ENCODE measurements around the gene DENND2A. TPM values are rescaled to one million over a fixed set of nuclear protein-coding genes. Genes with fewer than 3 reads are reported as not detected.

Gene DENND2A
- total and polyA plus RNA-seq, 10 of the 15 experiments (the other 5 are each of a cell fraction or from before 2014, with no cell fraction given) = 0.01 TPM; not detected in 9

DNA sequence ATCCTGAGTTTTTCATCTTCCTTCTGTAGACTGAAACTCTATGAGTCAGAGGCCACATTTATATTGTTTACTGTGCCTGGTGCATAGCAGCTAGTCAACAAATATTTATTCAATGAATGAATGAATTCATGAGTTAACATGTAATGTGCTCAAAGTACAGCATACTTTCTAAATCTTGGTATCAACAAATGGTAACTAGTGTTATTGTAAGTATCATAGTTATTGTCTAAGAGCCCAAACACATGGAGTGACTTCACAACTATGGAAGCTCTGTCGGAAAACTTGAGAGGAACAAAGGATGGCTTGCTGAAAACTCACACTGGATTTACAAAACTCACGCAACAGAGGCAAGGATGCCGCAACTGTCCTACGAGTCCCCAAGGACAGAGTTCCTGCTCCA, 35.9 kb downstream of the DENND2A start:
- no peak for ATAC-seq
- TF ChIP-seq, protein P1, sequence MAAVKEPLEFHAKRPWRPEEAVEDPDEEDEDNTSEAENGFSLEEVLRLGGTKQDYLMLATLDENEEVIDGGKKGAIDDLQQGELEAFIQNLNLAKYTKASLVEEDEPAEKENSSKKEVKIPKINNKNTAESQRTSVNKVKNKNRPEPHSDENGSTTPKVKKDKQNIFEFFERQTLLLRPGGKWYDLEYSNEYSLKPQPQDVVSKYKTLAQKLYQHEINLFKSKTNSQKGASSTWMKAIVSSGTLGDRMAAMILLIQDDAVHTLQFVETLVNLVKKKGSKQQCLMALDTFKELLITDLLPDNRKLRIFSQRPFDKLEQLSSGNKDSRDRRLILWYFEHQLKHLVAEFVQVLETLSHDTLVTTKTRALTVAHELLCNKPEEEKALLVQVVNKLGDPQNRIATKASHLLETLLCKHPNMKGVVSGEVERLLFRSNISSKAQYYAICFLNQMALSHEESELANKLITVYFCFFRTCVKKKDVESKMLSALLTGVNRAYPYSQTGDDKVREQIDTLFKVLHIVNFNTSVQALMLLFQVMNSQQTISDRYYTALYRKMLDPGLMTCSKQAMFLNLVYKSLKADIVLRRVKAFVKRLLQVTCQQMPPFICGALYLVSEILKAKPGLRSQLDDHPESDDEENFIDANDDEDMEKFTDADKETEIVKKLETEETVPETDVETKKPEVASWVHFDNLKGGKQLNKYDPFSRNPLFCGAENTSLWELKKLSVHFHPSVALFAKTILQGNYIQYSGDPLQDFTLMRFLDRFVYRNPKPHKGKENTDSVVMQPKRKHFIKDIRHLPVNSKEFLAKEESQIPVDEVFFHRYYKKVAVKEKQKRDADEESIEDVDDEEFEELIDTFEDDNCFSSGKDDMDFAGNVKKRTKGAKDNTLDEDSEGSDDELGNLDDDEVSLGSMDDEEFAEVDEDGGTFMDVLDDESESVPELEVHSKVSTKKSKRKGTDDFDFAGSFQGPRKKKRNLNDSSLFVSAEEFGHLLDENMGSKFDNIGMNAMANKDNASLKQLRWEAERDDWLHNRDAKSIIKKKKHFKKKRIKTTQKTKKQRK (IDR thresholded peaks at IDR 0.05; ENCODE audit: low read depth, low read length) = no peak
- TF ChIP-seq IKZF1 (conservative IDR thresholded peaks at IDR 0.05) (no peak), SREBF2 (IDR thresholded peaks at IDR 0.05; ENCODE audit: low read length) (no peak), FOS (IDR thresholded peaks at IDR 0.05; ENCODE audit: borderline replicate concordance, extremely low read depth, insufficient read length) (no peak), NFYA (IDR thresholded peaks at IDR 0.05; ENCODE audit: borderline replicate concordance, low read depth, low read length) (no peak), TCF12 (IDR thresholded peaks at IDR 0.05; ENCODE audit: low read depth, low read length) (no peak), CREM (IDR thresholded peaks at IDR 0.05; ENCODE audit: low read depth) (no peak), FOXK2 (IDR thresholded peaks at IDR 0.05) (no peak), JUND (IDR thresholded peaks at IDR 0.05; ENCODE audit: low read depth, low read length) (no peak), ZNF622 (IDR thresholded peaks at IDR 0.05) (no peak), RAD51 (IDR thresholded peaks at IDR 0.05) (no peak), SUPT20H (IDR thresholded peaks at IDR 0.05; ENCODE audit: borderline replicate concordance, control insufficient read depth, low read depth, low read length) (no peak)
- TF ChIP-seq, protein P2, sequence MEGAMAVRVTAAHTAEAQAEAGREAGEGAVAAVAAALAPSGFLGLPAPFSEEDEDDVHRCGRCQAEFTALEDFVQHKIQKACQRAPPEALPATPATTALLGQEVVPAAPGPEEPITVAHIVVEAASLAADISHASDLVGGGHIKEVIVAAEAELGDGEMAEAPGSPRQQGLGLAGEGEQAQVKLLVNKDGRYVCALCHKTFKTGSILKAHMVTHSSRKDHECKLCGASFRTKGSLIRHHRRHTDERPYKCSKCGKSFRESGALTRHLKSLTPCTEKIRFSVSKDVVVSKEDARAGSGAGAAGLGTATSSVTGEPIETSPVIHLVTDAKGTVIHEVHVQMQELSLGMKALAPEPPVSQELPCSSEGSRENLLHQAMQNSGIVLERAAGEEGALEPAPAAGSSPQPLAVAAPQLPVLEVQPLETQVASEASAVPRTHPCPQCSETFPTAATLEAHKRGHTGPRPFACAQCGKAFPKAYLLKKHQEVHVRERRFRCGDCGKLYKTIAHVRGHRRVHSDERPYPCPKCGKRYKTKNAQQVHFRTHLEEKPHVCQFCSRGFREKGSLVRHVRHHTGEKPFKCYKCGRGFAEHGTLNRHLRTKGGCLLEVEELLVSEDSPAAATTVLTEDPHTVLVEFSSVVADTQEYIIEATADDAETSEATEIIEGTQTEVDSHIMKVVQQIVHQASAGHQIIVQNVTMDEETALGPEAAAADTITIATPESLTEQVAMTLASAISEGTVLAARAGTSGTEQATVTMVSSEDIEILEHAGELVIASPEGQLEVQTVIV (IDR thresholded peaks at IDR 0.05; ENCODE audit: borderline replicate concordance, partially characterized antibody) = no peak
- TF ChIP-seq, protein P3, sequence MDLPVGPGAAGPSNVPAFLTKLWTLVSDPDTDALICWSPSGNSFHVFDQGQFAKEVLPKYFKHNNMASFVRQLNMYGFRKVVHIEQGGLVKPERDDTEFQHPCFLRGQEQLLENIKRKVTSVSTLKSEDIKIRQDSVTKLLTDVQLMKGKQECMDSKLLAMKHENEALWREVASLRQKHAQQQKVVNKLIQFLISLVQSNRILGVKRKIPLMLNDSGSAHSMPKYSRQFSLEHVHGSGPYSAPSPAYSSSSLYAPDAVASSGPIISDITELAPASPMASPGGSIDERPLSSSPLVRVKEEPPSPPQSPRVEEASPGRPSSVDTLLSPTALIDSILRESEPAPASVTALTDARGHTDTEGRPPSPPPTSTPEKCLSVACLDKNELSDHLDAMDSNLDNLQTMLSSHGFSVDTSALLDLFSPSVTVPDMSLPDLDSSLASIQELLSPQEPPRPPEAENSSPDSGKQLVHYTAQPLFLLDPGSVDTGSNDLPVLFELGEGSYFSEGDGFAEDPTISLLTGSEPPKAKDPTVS (IDR thresholded peaks at IDR 0.05; ENCODE audit: low read depth, low read length) = no peak
- TF ChIP-seq, protein P4, sequence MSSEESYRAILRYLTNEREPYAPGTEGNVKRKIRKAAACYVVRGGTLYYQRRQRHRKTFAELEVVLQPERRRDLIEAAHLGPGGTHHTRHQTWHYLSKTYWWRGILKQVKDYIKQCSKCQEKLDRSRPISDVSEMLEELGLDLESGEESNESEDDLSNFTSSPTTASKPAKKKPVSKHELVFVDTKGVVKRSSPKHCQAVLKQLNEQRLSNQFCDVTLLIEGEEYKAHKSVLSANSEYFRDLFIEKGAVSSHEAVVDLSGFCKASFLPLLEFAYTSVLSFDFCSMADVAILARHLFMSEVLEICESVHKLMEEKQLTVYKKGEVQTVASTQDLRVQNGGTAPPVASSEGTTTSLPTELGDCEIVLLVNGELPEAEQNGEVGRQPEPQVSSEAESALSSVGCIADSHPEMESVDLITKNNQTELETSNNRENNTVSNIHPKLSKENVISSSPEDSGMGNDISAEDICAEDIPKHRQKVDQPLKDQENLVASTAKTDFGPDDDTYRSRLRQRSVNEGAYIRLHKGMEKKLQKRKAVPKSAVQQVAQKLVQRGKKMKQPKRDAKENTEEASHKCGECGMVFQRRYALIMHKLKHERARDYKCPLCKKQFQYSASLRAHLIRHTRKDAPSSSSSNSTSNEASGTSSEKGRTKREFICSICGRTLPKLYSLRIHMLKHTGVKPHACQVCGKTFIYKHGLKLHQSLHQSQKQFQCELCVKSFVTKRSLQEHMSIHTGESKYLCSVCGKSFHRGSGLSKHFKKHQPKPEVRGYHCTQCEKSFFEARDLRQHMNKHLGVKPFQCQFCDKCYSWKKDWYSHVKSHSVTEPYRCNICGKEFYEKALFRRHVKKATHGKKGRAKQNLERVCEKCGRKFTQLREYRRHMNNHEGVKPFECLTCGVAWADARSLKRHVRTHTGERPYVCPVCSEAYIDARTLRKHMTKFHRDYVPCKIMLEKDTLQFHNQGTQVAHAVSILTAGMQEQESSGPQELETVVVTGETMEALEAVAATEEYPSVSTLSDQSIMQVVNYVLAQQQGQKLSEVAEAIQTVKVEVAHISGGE (CRISPR knock-in tag; IDR thresholded peaks at IDR 0.05) = no peak

More for the DNA sequence above, 35.9 kb downstream of the DENND2A start:
- ChIA-PET SMC1A (ENCODE audit: uncharacterized antibody, unreplicated experiment) (interaction anchor here (0.6 kb wide), 1 partner anchor 332 kb away, joined by 4 read pairs; no protein-coding TSS in a partner anchor), RAD21 (ENCODE audit: unreplicated experiment) (interaction anchor here (0.8 kb wide), 1 partner anchor 378 kb away, joined by 3 read pairs; no protein-coding TSS in a partner anchor), POLR2A (no interaction called here), CTCF (no interaction called here)
- Histone ChIP-seq H3K4me3 (no peak overlapping the region), H3K36me3 (ENCODE audit: control insufficient read depth in 2 of 2, insufficient read depth in 2 of 2, low read length in 1 of 2) (no peaks in the 10 kb centered on the region), H3K4me2 (ENCODE audit: control insufficient read depth, insufficient read depth) (no peak overlapping the region), H3K27ac (ENCODE audit: control insufficient read depth, insufficient read depth) (no peak overlapping the region), H2AFZ (ENCODE audit: control insufficient read depth, low read depth, low read length) (no peak overlapping the region), H4K20me1 (ENCODE audit: control insufficient read depth, insufficient read depth) (no peaks in the 10 kb centered on the region), H3K79me2 (ENCODE audit: control insufficient read depth, insufficient read depth, low read length) (no peaks in the 10 kb centered on the region), H3K4me1 (ENCODE audit: control insufficient read depth, insufficient read depth, low read length) (no peaks in the 10 kb centered on the region), H3K9ac (ENCODE audit: control insufficient read depth, insufficient read depth, low read length) (no peak overlapping the region), H3K9me3 (replicated peaks; ENCODE audit: control insufficient read depth, insufficient read depth, low read length) (no peaks in the 10 kb centered on the region), H3K27me3 (replicated peaks in 1 of 2; ENCODE audit: control insufficient read depth in 2 of 2, insufficient read depth in 2 of 2, low read length in 1 of 2) (no peaks in the 10 kb centered on the region; a peak in 1 of 4 replicates)
- 80% methylated on average over 4 of the region's 4 CpGs for WGBS (ENCODE audit: insufficient coverage, insufficient replicate concordance, low lambda C conversion rate, missing lambda C conversion rate)
- in situ Hi-C loops (cut with MboI) = no loop called here
- FAIRE-seq (no peak), DNase-seq (ENCODE audit: low read depth, low spot score) (no peak)
- intact Hi-C loops (cut with micrococcal nuclease; ENCODE audit: unreplicated experiment) = no loop called here
- no TSS peak for BruUV-seq (replicated peaks)

All from GM12878 (cell line).